HL-60 (cell line): ENCODE measurements around the gene PTPRD.
"Not testable (repeated sequence)": the region's sequence is repeated elsewhere in the genome, so short reads cannot be mapped to it uniquely, and the experiment has no call there.

Source experiments
- DNase-seq, 2 experiments: peaks; one replicate each; pipeline ENCODE4 v3.0.0-alpha.2; 2010 to 2020; ENCODE audit warnings: low read depth in 1 of 2, low spot score in 1 of 2
- H3K27ac ChIP-seq: fragments of 250-450 bp; sonication (Bioruptor Pico); replicated peaks from 2 replicates; pipeline ENCODE4 v1.5.1; 2020; ENCODE audit warnings: mild to moderate bottlenecking, moderate library complexity
- H3K27me3 ChIP-seq: fragments of 250-450 bp; sonication (Bioruptor Pico); 2 replicates; pipeline ENCODE4 v1.5.1; 2021; ENCODE audit warnings: mild to moderate bottlenecking, moderate library complexity; ENCODE audit not compliant: insufficient read depth, poor library complexity, severe bottlenecking
- H3K4me3 ChIP-seq: replicated peaks from 2 replicates; pipeline ENCODE4 v1.5.1; 2011; ENCODE audit warnings: mild to moderate bottlenecking, control low read depth, low read length; ENCODE audit not compliant: insufficient read depth
- GABPA ChIP-seq: IDR thresholded peaks from 2 replicates; pipeline ENCODE4 v1.6.1; 2012; ENCODE audit warnings: low read depth
- POLR2AphosphoS5 ChIP-seq: IDR thresholded peaks from 2 replicates; pipeline ENCODE4 v1.6.1; 2012; ENCODE audit warnings: low read depth
- SPI1 ChIP-seq: IDR thresholded peaks from 2 replicates; pipeline ENCODE4 v1.6.1; 2012; ENCODE audit warnings: low read depth, mild to moderate bottlenecking, borderline replicate concordance
- TF ChIP-seq, protein P1 (sequence below): IDR thresholded peaks from one replicate; pipeline ENCODE4 v1.5.1; 2011; ENCODE audit warnings: low read length, control low read depth, inconsistent platforms; ENCODE audit not compliant: insufficient read depth
- TF ChIP-seq, protein P2 (sequence below): IDR thresholded peaks from 2 replicates; pipeline ENCODE4 v1.6.1; 2012; ENCODE audit warnings: low read depth; ENCODE audit not compliant: insufficient replicate concordance

Gene PTPRD

GRCh38 chr9:9099646-9100045, 1513.2 kb downstream of the PTPRD start:
- DNase-seq, result no peak
- Histone ChIP-seq H3K4me3 (no peak overlapping the region), H3K27me3 (no peaks in the 10 kb centered on the region), H3K27ac (no peak overlapping the region)
- TF ChIP-seq, protein P1, sequence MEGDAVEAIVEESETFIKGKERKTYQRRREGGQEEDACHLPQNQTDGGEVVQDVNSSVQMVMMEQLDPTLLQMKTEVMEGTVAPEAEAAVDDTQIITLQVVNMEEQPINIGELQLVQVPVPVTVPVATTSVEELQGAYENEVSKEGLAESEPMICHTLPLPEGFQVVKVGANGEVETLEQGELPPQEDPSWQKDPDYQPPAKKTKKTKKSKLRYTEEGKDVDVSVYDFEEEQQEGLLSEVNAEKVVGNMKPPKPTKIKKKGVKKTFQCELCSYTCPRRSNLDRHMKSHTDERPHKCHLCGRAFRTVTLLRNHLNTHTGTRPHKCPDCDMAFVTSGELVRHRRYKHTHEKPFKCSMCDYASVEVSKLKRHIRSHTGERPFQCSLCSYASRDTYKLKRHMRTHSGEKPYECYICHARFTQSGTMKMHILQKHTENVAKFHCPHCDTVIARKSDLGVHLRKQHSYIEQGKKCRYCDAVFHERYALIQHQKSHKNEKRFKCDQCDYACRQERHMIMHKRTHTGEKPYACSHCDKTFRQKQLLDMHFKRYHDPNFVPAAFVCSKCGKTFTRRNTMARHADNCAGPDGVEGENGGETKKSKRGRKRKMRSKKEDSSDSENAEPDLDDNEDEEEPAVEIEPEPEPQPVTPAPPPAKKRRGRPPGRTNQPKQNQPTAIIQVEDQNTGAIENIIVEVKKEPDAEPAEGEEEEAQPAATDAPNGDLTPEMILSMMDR, result no peak
- no peak for TF ChIP-seq GABPA
- TF ChIP-seq SPI1, result no peak
- TF ChIP-seq, protein P2, sequence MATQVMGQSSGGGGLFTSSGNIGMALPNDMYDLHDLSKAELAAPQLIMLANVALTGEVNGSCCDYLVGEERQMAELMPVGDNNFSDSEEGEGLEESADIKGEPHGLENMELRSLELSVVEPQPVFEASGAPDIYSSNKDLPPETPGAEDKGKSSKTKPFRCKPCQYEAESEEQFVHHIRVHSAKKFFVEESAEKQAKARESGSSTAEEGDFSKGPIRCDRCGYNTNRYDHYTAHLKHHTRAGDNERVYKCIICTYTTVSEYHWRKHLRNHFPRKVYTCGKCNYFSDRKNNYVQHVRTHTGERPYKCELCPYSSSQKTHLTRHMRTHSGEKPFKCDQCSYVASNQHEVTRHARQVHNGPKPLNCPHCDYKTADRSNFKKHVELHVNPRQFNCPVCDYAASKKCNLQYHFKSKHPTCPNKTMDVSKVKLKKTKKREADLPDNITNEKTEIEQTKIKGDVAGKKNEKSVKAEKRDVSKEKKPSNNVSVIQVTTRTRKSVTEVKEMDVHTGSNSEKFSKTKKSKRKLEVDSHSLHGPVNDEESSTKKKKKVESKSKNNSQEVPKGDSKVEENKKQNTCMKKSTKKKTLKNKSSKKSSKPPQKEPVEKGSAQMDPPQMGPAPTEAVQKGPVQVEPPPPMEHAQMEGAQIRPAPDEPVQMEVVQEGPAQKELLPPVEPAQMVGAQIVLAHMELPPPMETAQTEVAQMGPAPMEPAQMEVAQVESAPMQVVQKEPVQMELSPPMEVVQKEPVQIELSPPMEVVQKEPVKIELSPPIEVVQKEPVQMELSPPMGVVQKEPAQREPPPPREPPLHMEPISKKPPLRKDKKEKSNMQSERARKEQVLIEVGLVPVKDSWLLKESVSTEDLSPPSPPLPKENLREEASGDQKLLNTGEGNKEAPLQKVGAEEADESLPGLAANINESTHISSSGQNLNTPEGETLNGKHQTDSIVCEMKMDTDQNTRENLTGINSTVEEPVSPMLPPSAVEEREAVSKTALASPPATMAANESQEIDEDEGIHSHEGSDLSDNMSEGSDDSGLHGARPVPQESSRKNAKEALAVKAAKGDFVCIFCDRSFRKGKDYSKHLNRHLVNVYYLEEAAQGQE, result no peak
- TF ChIP-seq POLR2AphosphoS5, result no peak

GRCh38 chr9:9097254-9097653, 1515.5 kb downstream of the PTPRD start:
- DNase-seq, H3K4me3 ChIP-seq, H3K27ac ChIP-seq, H3K27me3 ChIP-seq: not testable (repeated sequence)

DNA sequence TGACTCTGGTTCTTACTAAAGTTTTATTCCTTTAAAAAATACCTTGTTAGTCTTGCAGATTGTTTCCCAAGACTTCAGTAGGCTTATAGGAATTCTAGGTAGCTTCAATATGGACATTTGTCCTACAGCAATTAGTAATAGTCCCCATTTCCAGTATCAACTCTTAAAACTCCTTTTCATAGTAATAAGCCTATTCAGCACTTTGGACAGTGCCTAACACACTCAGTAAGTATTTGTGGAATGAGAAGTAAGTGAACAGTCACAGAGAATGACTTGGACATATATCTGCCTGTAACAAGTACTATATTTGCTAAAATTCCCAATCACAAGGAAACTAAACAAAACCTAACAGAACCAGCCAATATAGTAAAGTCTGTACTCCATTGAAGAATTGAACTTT, 1521.4 kb downstream of the PTPRD start:
- no peak for DNase-seq
- Histone ChIP-seq H3K27me3 (no peaks in the 10 kb centered on the region), H3K27ac (no peak overlapping the region), H3K4me3 (no peak overlapping the region)
- TF ChIP-seq, protein P2, result peak; percentile 88
- TF ChIP-seq SPI1, result no peak

DNA sequence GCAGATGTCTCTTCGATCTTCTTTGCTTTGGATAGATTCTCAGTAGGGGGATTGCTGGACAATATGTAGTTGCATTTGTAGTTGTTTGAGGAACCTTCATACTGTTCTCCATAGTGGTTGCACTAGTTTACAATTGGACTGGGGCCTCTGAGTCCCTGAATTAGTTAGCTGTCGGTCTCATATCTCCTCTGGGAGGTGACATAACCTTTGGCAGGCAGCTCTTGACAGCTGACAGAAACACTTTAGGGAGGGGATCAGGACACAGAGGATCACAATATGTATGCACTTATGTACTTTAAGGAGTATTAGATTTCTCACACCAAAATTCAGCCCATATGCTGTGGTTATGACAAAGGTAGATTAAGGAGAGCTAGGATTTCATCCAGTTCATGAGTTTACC, 1533.3 kb downstream of the PTPRD start:
- no peak for DNase-seq

More for the DNA sequence above, 1533.3 kb downstream of the PTPRD start:
- no peaks in the 10 kb centered on the region for H3K27me3 ChIP-seq
- no peak overlapping the region for H3K4me3 ChIP-seq
- H3K27ac ChIP-seq, result no peak overlapping the region
- no peak for TF ChIP-seq GABPA
- TF ChIP-seq, protein P2, result no peak
- TF ChIP-seq, protein P1, result no peak
- no peak for TF ChIP-seq SPI1
- TF ChIP-seq POLR2AphosphoS5, result no peak
